Omental fat pad (tissue), 4 donors: Measurements from ENCODE around the gene CYP26B1. TPM values are rescaled to one million over a fixed set of nuclear protein-coding genes. Genes with fewer than 3 reads are reported as not detected.
A peak's percentile ranks its signal among the peaks of the same experiment; 100 is the strongest.

ENCODE experiments used
- ATAC-seq: fragments of 150-250 bp; one replicate; pipeline ENCODE4 v1.9.1; 2016; ENCODE audit warnings: mild to moderate bottlenecking, moderate library complexity; ENCODE audit not compliant: low FRiP score
- DNase-seq: peaks from one replicate; pipeline ENCODE4 v3.0.0-alpha.2; 2019; ENCODE audit warnings: low spot score
- CTCF ChIP-seq, 3 donors: fragments of 450-650 bp; IDR thresholded peaks; one replicate each; pipeline ENCODE4 v1.5.1; 2016 to 2017; ENCODE audit warnings: antibody characterized with exemption in 3 of 3, mild to moderate bottlenecking in 3 of 3, moderate library complexity in 2 of 3
- total RNA-seq, 4 donors: library from RNA; depleted of rRNA; stranded (reverse); fragments of >200 nt; gene quantifications; one replicate each; pipeline ENCODE4 v1.1.0, GENCODE V29; 2016

The CYP26B1 gene
- total RNA-seq, 4 donors from 2014 or later, result 10.6 to 36.6 (median 18.8) TPM

GRCh38 chr2:72121153-72121552 lies 26.5 kb downstream of the CYP26B1 start:
- DNase-seq (no peak), ATAC-seq (no peak)
- TF ChIP-seq CTCF (IDR thresholded peaks at IDR 0.05), result no peak

- TF ChIP-seq CTCF (IDR thresholded peaks at IDR 0.05), result no peak
- DNase-seq (no peak), ATAC-seq (no peak)
These were observed 28.7 kb downstream of the CYP26B1 start for GRCh38 chr2:72118951-72119350.

GRCh38 chr2:72118386-72118785 lies 29.3 kb downstream of the CYP26B1 start:
- ATAC-seq (no peak), DNase-seq (peak; percentile 14)
- no peak for TF ChIP-seq CTCF (IDR thresholded peaks at IDR 0.05)

- ATAC-seq, result no peak
- no peak for TF ChIP-seq CTCF (IDR thresholded peaks at IDR 0.05)
- no peak for DNase-seq
These were observed 29.9 kb downstream of the CYP26B1 start for GRCh38 chr2:72117718-72118117.

- ATAC-seq (no peak), DNase-seq (no peak)
- TF ChIP-seq CTCF (IDR thresholded peaks at IDR 0.05), result no peak
These were observed 30.6 kb downstream of the CYP26B1 start for GRCh38 chr2:72117029-72117428.

- DNase-seq (no peak), ATAC-seq (peak; percentile 13)
- no peak for TF ChIP-seq CTCF (IDR thresholded peaks at IDR 0.05)
These were observed 31.6 kb downstream of the CYP26B1 start for GRCh38 chr2:72116081-72116533.

- TF ChIP-seq CTCF (IDR thresholded peaks at IDR 0.05), result no peak
- ATAC-seq, result peak; percentile 88
- DNase-seq, result peak; percentile 51
These were observed 32.3 kb downstream of the CYP26B1 start for GRCh38 chr2:72115110-72116080.
